ENCODE results near the gene WFDC12. TPM values are rescaled to one million over a fixed set of nuclear protein-coding genes. Genes with fewer than 3 reads are reported as not detected.
"Not testable (repeated sequence)": the region's sequence is repeated elsewhere in the genome, so short reads cannot be mapped to it uniquely, and the experiment has no call there.

The WFDC12 gene
- total RNA-seq, 4 donors from 2014 or later, result 0.68 TPM; not detected in 3

- intact Hi-C loops (cut with DNase I; ENCODE audit: low total_unique reads) (no loop called here), in situ Hi-C loops (cut with MboI; ENCODE audit: low pct_ligation_motif_present in 1 of 4, low pct_unique_long_range_greater_than_20kb in 1 of 4, low sequenced_read_pairs in 3 of 4) (no loop called here)
- no peak overlapping the region for H3K4me3 ChIP-seq
- H3K27me3 ChIP-seq, result peaks cover under 1% of the 10 kb centered on the region
- peaks cover 0 to 9% of the 10 kb centered on the region in 2 donors for H3K9me3 ChIP-seq
- no peak overlapping the region for H3K27ac ChIP-seq
- H3K36me3 ChIP-seq, result no peaks in the 10 kb centered on the region
- H3K4me1 ChIP-seq, result peaks cover 7 to 11% (median 9%) of the 10 kb centered on the region in 4 donors
- 85% methylated on average over 2 of the region's 3 CpGs; no CpG with 5 or more reads in 1 of the 2 donors for WGBS, 2 donors (ENCODE audit: low coverage in 1 of 2)
- no peak for TF ChIP-seq EP300 (IDR thresholded peaks at IDR 0.05; ENCODE audit: low read depth)
- TF ChIP-seq, protein P1, sequence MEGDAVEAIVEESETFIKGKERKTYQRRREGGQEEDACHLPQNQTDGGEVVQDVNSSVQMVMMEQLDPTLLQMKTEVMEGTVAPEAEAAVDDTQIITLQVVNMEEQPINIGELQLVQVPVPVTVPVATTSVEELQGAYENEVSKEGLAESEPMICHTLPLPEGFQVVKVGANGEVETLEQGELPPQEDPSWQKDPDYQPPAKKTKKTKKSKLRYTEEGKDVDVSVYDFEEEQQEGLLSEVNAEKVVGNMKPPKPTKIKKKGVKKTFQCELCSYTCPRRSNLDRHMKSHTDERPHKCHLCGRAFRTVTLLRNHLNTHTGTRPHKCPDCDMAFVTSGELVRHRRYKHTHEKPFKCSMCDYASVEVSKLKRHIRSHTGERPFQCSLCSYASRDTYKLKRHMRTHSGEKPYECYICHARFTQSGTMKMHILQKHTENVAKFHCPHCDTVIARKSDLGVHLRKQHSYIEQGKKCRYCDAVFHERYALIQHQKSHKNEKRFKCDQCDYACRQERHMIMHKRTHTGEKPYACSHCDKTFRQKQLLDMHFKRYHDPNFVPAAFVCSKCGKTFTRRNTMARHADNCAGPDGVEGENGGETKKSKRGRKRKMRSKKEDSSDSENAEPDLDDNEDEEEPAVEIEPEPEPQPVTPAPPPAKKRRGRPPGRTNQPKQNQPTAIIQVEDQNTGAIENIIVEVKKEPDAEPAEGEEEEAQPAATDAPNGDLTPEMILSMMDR (IDR thresholded peaks at IDR 0.05), result no peak
- TF ChIP-seq POLR2A (IDR thresholded peaks at IDR 0.05), result no peak
- TF ChIP-seq POLR2AphosphoS5 (IDR thresholded peaks at IDR 0.05), result no peak
- no peak for DNase-seq
Measured at GRCh38 chr20:45153147-45153546, 28.9 kb upstream of the WFDC12 start.

- Histone ChIP-seq H3K27ac (no peak overlapping the region), H3K4me1 (peaks cover 2 to 5% (median 3%) of the 10 kb centered on the region in 4 donors), H3K4me3 (no peak overlapping the region), H3K36me3 (no peaks in the 10 kb centered on the region), H3K27me3 (peaks cover 7% of the 10 kb centered on the region), H3K9me3 (peaks cover 0 to 9% of the 10 kb centered on the region in 2 donors)
- DNase-seq, result no peak
- WGBS, 2 donors (ENCODE audit: low coverage in 1 of 2), result 79 to 100% methylated on average over 1 to 2 of the region's 2 CpGs
- intact Hi-C loops (cut with DNase I; ENCODE audit: low total_unique reads) (no loop called here), in situ Hi-C loops (cut with MboI; ENCODE audit: low pct_ligation_motif_present in 1 of 4, low pct_unique_long_range_greater_than_20kb in 1 of 4, low sequenced_read_pairs in 3 of 4) (no loop called here)
- TF ChIP-seq POLR2A (IDR thresholded peaks at IDR 0.05), result no peak
- TF ChIP-seq EP300 (IDR thresholded peaks at IDR 0.05; ENCODE audit: low read depth), result no peak
- no peak for TF ChIP-seq POLR2AphosphoS5 (IDR thresholded peaks at IDR 0.05)
- TF ChIP-seq, protein P1 (IDR thresholded peaks at IDR 0.05), result no peak
Measured at GRCh38 chr20:45152405-45152804, 28.1 kb upstream of the WFDC12 start.

DNA sequence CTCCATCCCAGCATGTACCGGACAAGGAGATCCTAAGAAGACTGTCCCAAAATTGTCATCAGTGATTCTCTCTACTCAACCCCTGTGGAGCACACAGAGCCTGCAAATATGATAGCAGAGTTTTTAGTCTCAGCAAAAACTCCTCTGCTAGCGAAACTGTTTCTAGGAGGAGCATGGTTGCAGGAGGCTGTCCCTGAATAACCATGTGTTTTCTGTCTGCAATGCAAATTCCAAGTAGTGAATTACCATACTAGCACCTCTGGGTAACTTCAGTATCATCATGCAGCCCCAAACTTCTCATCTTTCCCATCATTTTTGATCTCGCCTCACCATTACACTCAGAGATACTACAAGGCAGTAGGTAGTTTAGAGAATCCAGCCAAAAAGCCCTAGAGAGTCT is 24.8 kb upstream of the WFDC12 start:
- in situ Hi-C loops (cut with MboI; ENCODE audit: low pct_ligation_motif_present in 1 of 4, low pct_unique_long_range_greater_than_20kb in 1 of 4, low sequenced_read_pairs in 3 of 4) (no loop called here), intact Hi-C loops (cut with DNase I; ENCODE audit: low total_unique reads) (no loop called here)
- Histone ChIP-seq H3K27ac (no peak overlapping the region), H3K9me3 (no peaks in the 10 kb centered on the region), H3K4me1 (no peaks in the 10 kb centered on the region), H3K4me3 (no peak overlapping the region), H3K36me3 (no peaks in the 10 kb centered on the region), H3K27me3 (peaks cover 30% of the 10 kb centered on the region)
- 88 to 100% methylated on average over 1 to 3 of the region's 3 CpGs for whole genome bisulfite sequencing, 2 donors (ENCODE audit: low coverage in 1 of 2)
- DNase-seq, result no peak
- TF ChIP-seq EP300 (IDR thresholded peaks at IDR 0.05; ENCODE audit: low read depth) (no peak), POLR2A (IDR thresholded peaks at IDR 0.05) (no peak)
- TF ChIP-seq, protein P1 (IDR thresholded peaks at IDR 0.05), result no peak

- Histone ChIP-seq H3K4me1 (peaks cover 0 to 9% (median 6%) of the 10 kb centered on the region in 4 donors), H3K36me3 (no peaks in the 10 kb centered on the region), H3K27ac (no peak overlapping the region), H3K27me3 (peaks cover 12% of the 10 kb centered on the region), H3K9me3 (no peaks in the 10 kb centered on the region), H3K4me3 (no peak overlapping the region)
- TF ChIP-seq, protein P1 (IDR thresholded peaks at IDR 0.05), result no peak
- TF ChIP-seq POLR2AphosphoS5 (IDR thresholded peaks at IDR 0.05) (no peak), POLR2A (IDR thresholded peaks at IDR 0.05) (no peak), EP300 (IDR thresholded peaks at IDR 0.05; ENCODE audit: low read depth) (no peak)
- DNase-seq, result no peak
- intact Hi-C loops (cut with DNase I; ENCODE audit: low total_unique reads), result no loop called here
- 30 to 67% methylated on average over 1 to 4 of the region's 4 CpGs for WGBS, 2 donors (ENCODE audit: low coverage in 1 of 2)
- in situ Hi-C loops (cut with MboI; ENCODE audit: low pct_ligation_motif_present in 1 of 4, low pct_unique_long_range_greater_than_20kb in 1 of 4, low sequenced_read_pairs in 3 of 4), result no loop called here
Measured at GRCh38 chr20:45140836-45141235, 16.6 kb upstream of the WFDC12 start.

- intact Hi-C loops (cut with DNase I; ENCODE audit: low total_unique reads); H3K9me3 ChIP-seq; in situ Hi-C loops (cut with MboI; ENCODE audit: low pct_ligation_motif_present in 1 of 4, low pct_unique_long_range_greater_than_20kb in 1 of 4, low sequenced_read_pairs in 3 of 4); H3K36me3 ChIP-seq; H3K27me3 ChIP-seq; H3K27ac ChIP-seq; H3K4me3 ChIP-seq; H3K4me1 ChIP-seq; DNase-seq: not testable (repeated sequence)
- WGBS, 2 donors (ENCODE audit: low coverage in 1 of 2), result 95% methylated on average over 5 of the region's 5 CpGs; no CpG with 5 or more reads in 1 of the 2 donors
Measured at GRCh38 chr20:45139733-45140375, 15.6 kb upstream of the WFDC12 start.

Measured in transverse colon (tissue), 4 donors.